Mammary epithelial cell (primary cell): ENCODE results near the gene PFN1.

ENCODE experiments used
- CTCF ChIP-seq, 2 donors: IDR thresholded peaks in 1 of 2; conservative IDR thresholded peaks in 1 of 2; 2 replicates each; pipeline ENCODE4 v1.5.1; 2011 to 2012; ENCODE audit warnings: inconsistent platforms in 2 of 2, low read length in 2 of 2, mild to moderate bottlenecking in 2 of 2, control low read depth in 1 of 2, low read depth in 1 of 2; ENCODE audit not compliant: insufficient read depth in 1 of 2; ENCODE audit errors: extremely low read depth in 1 of 2
- EZH2 ChIP-seq: IDR thresholded peaks from 2 replicates; pipeline ENCODE4 v1.6.1; 2012; ENCODE audit warnings: low read length, inconsistent platforms, borderline replicate concordance

DNA sequence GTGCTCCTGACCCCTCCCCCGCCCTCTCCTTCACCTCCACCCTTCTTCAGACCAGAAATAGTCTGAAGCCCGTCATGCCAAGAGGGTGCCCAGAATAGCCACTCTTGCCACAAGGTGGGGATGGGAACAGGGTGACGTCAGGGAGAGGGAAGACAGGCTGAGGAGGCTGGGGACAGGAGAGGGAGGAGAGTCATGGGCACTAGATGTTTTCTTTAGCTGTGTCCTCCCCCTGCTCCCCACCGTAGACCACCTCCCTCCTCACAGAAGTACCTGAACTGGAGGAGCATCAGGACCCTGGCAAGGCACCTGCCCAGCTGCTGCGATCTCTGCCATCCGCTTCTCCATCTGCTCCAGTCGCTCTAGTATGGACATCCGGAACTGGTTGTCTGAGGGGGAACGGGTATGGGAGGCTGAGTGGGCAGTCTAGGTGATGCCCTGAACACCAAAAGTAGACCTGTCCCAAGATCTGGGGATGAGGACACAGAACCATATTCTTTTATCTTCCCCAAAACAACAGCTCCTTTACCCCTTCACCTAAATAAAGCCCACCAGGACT is 25.9 kb upstream of the PFN1 start:
- TF ChIP-seq EZH2, result no peak
- TF ChIP-seq CTCF (conservative IDR thresholded peaks at IDR 0.05 in 1 of 2, IDR thresholded peaks at IDR 0.05 in 1 of 2; ENCODE audit: extremely low read depth in 1 of 2, insufficient read depth in 1 of 2, low read depth in 1 of 2, low read length in 2 of 2), result no peak
